ENCODE data around the gene IRF1.
"Not testable (repeated sequence)": the region's sequence is repeated elsewhere in the genome, so short reads cannot be mapped to it uniquely, and the experiment has no call there.

IRF1 gene

GRCh38 chr5:132439521-132440089 lies 51.0 kb downstream of the IRF1 start:
- in situ Hi-C loops (cut with HindIII; ENCODE audit: low pct_unique_long_range_greater_than_20kb, low sequenced_read_pairs) = no loop called here
- DNase-seq (ENCODE audit: low read depth in 1 of 2, low spot score in 1 of 2) = no peak
- TF ChIP-seq JUND (IDR thresholded peaks at IDR 0.05; ENCODE audit: low read depth) = no peak

- DNase-seq (ENCODE audit: low read depth in 1 of 2, low spot score in 1 of 2) = no peak
- no peak for TF ChIP-seq JUND (IDR thresholded peaks at IDR 0.05; ENCODE audit: low read depth)
- in situ Hi-C loops (cut with HindIII; ENCODE audit: low pct_unique_long_range_greater_than_20kb, low sequenced_read_pairs) = no loop called here
These were observed 51.7 kb downstream of the IRF1 start for GRCh38 chr5:132438917-132439316.

- in situ Hi-C loops (cut with HindIII; ENCODE audit: low pct_unique_long_range_greater_than_20kb, low sequenced_read_pairs); DNase-seq (ENCODE audit: low read depth in 1 of 2, low spot score in 1 of 2): not testable (repeated sequence)
These were observed 52.3 kb downstream of the IRF1 start for GRCh38 chr5:132438267-132438645.

- DNase-seq (ENCODE audit: low read depth in 1 of 2, low spot score in 1 of 2) = no peak
- TF ChIP-seq JUND (IDR thresholded peaks at IDR 0.05; ENCODE audit: low read depth) = no peak
- in situ Hi-C loops (cut with HindIII; ENCODE audit: low pct_unique_long_range_greater_than_20kb, low sequenced_read_pairs) = no loop called here
These were observed 52.8 kb downstream of the IRF1 start for GRCh38 chr5:132437604-132438266.

- TF ChIP-seq JUND (IDR thresholded peaks at IDR 0.05; ENCODE audit: low read depth) = no peak
- in situ Hi-C loops (cut with HindIII; ENCODE audit: low pct_unique_long_range_greater_than_20kb, low sequenced_read_pairs) = no loop called here
- no peak for DNase-seq (ENCODE audit: low read depth in 1 of 2, low spot score in 1 of 2)
These were observed 53.6 kb downstream of the IRF1 start for GRCh38 chr5:132436936-132437335.

- no peak for TF ChIP-seq JUND (IDR thresholded peaks at IDR 0.05; ENCODE audit: low read depth)
- DNase-seq (ENCODE audit: low read depth in 1 of 2, low spot score in 1 of 2) = no peak
- in situ Hi-C loops (cut with HindIII; ENCODE audit: low pct_unique_long_range_greater_than_20kb, low sequenced_read_pairs) = no loop called here
These were observed 54.7 kb downstream of the IRF1 start for GRCh38 chr5:132435886-132436285.

- no peak for TF ChIP-seq JUND (IDR thresholded peaks at IDR 0.05; ENCODE audit: low read depth)
- DNase-seq (ENCODE audit: low read depth in 1 of 2, low spot score in 1 of 2) = no peak
- in situ Hi-C loops (cut with HindIII; ENCODE audit: low pct_unique_long_range_greater_than_20kb, low sequenced_read_pairs) = no loop called here
These were observed 55.1 kb downstream of the IRF1 start for GRCh38 chr5:132435447-132435846.

GRCh38 chr5:132434416-132435286 lies 55.9 kb downstream of the IRF1 start:
- no peak for DNase-seq (ENCODE audit: low read depth in 1 of 2, low spot score in 1 of 2)
- in situ Hi-C loops (cut with HindIII; ENCODE audit: low pct_unique_long_range_greater_than_20kb, low sequenced_read_pairs) = no loop called here
- TF ChIP-seq JUND (IDR thresholded peaks at IDR 0.05; ENCODE audit: low read depth) = no peak

GRCh38 chr5:132433141-132433540 lies 57.4 kb downstream of the IRF1 start:
- DNase-seq (ENCODE audit: low read depth in 1 of 2, low spot score in 1 of 2) = no peak
- in situ Hi-C loops (cut with HindIII; ENCODE audit: low pct_unique_long_range_greater_than_20kb, low sequenced_read_pairs) = no loop called here
- no peak for TF ChIP-seq JUND (IDR thresholded peaks at IDR 0.05; ENCODE audit: low read depth)

GRCh38 chr5:132431632-132432031 lies 58.9 kb downstream of the IRF1 start:
- no peak for DNase-seq (ENCODE audit: low read depth in 1 of 2, low spot score in 1 of 2)
- no peak for TF ChIP-seq JUND (IDR thresholded peaks at IDR 0.05; ENCODE audit: low read depth)
- in situ Hi-C loops (cut with HindIII; ENCODE audit: low pct_unique_long_range_greater_than_20kb, low sequenced_read_pairs) = no loop called here

All from T47D (cell line).